ENCODE measurements around the gene KRT222. TPM values are rescaled to one million over a fixed set of nuclear protein-coding genes. Genes with fewer than 3 reads are reported as not detected.
A peak's percentile ranks its signal among the peaks of the same experiment; 100 is the strongest.

The KRT222 gene
- total RNA-seq, 2 donors from 2014 or later, result 0.05 to 0.91 TPM

DNA sequence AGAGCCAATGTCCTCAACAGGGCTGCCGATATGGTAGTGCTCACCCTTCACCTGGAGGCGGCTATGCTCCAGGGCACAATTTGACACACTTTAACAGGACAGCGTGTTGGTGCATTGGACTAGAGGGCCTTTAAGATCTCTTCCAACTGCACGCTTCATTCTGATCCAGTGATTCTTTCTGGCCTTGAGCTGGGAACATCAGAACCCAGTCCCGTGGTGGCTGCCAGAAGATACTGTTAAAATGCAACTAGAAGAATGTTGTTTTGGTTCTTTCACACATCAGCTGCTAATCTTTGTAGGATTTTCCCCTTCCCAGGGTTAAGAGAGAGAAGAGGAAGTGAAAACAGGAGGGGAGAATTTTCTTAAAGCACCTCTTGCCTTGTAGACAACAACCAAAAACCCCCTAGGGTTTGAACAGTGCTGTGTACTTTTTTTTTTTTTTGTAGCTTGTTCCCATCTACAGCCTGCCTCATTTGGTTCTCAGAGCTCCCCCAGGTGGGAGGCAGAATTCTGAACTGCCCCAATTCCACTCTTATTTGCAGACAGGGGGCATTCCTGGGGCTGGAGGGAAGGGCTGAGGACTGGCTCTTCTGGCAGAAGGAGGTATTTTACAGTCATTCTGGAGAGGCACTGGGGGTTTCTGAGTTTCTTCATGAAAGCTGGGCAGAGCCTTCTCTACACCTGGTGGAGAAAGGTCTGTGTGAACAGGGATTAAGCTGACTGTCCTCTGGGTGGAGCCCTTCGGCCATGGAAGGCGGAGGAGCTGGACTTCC is 49.7 kb downstream of the KRT222 start:
- H3K36me3 ChIP-seq, result no peaks in the 10 kb centered on the region
- H3K9me3 ChIP-seq, result no peaks in the 10 kb centered on the region
- peak; percentile 34 for DNase-seq (ENCODE audit: low spot score)
- H3K4me1 ChIP-seq (replicated peaks), result peaks cover 8% of the 10 kb centered on the region
- intact Hi-C loops (cut with DNase I), result loop anchor here (10.0 kb wide), 2 partner anchors 180 to 1050 kb away; partner anchors contain the start of gene KRT28
- WGBS, result 62% methylated on average over 7 of the region's 7 CpGs
- H3K27ac ChIP-seq, result no peak overlapping the region
- TF ChIP-seq POLR2A (IDR thresholded peaks at IDR 0.05), result no peak
- TF ChIP-seq, protein P1, sequence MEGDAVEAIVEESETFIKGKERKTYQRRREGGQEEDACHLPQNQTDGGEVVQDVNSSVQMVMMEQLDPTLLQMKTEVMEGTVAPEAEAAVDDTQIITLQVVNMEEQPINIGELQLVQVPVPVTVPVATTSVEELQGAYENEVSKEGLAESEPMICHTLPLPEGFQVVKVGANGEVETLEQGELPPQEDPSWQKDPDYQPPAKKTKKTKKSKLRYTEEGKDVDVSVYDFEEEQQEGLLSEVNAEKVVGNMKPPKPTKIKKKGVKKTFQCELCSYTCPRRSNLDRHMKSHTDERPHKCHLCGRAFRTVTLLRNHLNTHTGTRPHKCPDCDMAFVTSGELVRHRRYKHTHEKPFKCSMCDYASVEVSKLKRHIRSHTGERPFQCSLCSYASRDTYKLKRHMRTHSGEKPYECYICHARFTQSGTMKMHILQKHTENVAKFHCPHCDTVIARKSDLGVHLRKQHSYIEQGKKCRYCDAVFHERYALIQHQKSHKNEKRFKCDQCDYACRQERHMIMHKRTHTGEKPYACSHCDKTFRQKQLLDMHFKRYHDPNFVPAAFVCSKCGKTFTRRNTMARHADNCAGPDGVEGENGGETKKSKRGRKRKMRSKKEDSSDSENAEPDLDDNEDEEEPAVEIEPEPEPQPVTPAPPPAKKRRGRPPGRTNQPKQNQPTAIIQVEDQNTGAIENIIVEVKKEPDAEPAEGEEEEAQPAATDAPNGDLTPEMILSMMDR (IDR thresholded peaks at IDR 0.05), result peak in 3 of 4 experiments; percentile 42 to 68 (median 47)
- no peaks in the 10 kb centered on the region for H3K27me3 ChIP-seq (replicated peaks; ENCODE audit: insufficient read depth)
- H3K4me3 ChIP-seq, result no peak overlapping the region

DNA sequence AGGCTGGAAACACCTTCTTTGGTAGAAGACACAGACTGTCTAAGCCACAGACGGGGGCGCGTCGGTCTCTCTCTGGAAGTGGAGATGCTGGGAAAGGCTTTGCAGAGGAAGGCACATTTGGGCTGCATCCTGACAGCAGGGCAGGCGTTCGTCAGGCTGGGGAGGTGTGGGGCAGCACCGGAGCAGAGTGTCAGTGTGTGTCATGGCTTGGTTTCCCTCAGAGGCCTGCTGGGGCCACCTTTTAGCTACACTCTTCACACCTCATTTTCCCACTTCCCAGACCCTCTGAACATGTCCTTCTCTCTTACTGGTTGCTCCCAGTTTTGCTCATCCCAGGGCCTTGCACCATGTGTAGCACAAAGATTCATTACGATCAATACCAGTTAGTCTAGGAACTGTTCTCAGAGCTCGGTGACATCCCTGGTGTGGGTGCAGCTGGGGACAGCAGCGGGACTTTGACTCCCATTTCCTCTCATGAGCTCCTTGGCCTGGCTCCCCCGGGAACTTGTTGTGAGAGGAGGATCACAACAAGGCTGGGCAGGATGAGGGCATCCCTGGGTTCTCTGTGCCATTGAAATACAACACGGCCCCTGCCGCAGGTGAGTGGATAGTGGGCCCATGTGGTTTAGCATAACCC is 50.4 kb downstream of the KRT222 start:
- TF ChIP-seq POLR2A (IDR thresholded peaks at IDR 0.05) (no peak), POLR2AphosphoS5 (IDR thresholded peaks at IDR 0.05) (no peak)
- TF ChIP-seq, protein P1 (IDR thresholded peaks at IDR 0.05), result no peak
- Histone ChIP-seq H3K9me3 (no peaks in the 10 kb centered on the region), H3K27ac (no peak overlapping the region), H3K4me1 (replicated peaks) (peaks cover 5% of the 10 kb centered on the region), H3K4me3 (no peak overlapping the region), H3K27me3 (replicated peaks; ENCODE audit: insufficient read depth) (no peaks in the 10 kb centered on the region), H3K36me3 (no peaks in the 10 kb centered on the region)
- WGBS, result 87% methylated on average over 13 of the region's 13 CpGs
- intact Hi-C loops (cut with DNase I), result loop anchor here (10.0 kb wide), 2 partner anchors 180 to 1050 kb away; partner anchors contain the start of gene KRT28
- no peak for DNase-seq (ENCODE audit: low spot score)

DNA sequence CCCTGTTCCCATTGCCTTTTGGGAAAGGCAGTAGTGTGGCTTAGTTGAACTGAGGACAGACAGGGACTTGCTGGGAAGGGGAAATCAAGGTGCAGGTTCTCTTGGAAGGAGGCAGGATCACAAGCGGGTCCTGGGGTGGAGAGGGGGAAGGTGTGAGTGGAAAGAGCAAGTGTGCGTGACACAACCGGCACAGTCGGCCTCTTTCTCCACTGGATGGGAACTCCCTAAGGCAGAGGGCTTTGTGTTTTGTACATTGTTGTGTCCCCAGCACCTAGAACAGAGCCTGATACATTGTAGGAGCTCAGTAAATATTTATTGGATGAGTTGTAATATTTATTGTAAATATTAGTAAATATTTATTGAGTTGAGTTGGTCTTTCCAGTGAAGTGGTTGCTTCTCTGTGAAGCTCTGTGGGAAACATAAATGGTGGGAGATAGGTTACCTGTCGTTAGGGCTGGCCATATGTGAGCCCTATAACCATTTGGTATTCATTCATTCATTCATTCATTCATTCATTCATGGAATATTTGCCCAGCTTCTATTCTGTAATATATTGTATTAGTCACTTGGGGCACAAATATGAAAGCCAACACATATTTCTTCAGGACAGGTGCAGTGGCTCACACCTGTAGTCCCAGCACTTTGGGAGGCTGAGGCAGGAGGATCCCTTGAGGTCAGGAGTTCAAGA is 51.4 kb downstream of the KRT222 start:
- WGBS, result 96% methylated on average over 5 of the region's 5 CpGs
- Histone ChIP-seq H3K36me3 (no peaks in the 10 kb centered on the region), H3K27me3 (replicated peaks; ENCODE audit: insufficient read depth) (no peaks in the 10 kb centered on the region), H3K9me3 (no peaks in the 10 kb centered on the region), H3K27ac (no peak overlapping the region), H3K4me1 (replicated peaks) (peaks cover 3% of the 10 kb centered on the region), H3K4me3 (no peak overlapping the region)
- intact Hi-C loops (cut with DNase I), result loop anchor here (10.0 kb wide), 2 partner anchors 181 to 1051 kb away; partner anchors contain the start of gene KRT28
- TF ChIP-seq, protein P1 (IDR thresholded peaks at IDR 0.05), result no peak
- TF ChIP-seq POLR2AphosphoS5 (IDR thresholded peaks at IDR 0.05) (no peak), POLR2A (IDR thresholded peaks at IDR 0.05) (no peak)
- no peak for DNase-seq (ENCODE audit: low spot score)

DNA sequence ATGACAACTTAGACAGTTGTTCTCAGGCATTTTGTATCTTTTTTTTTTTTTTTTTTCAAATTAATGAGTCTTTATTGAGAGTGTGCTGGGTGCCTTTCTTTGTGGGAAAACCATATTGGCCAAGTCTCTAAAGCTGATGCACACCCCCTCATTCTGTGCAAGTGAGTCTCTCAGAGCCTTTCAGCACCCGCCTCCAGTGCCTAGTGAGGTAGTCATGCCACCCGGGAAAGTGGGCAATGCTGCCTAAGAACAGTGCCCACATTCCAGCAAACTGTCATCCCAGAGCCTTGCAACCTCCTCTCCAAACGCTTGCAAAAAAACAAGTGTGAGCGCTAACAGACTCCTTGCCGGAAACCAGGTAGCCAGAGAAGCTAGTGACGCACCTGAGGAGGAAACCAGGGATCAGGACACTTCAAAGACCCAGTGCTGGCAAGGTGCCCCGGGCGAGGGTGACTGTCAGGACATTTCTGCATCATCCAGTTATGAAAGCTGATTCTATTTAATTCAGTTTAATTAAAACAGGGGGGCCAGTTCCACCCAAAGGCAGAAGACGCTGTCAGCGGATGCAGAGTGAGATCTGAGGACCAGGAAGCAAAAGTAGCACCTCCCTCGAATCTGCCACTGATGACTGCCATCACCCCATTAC is 52.3 kb downstream of the KRT222 start:
- no peak for DNase-seq (ENCODE audit: low spot score)
- 59% methylated on average over 11 of the region's 11 CpGs for WGBS
- no peak overlapping the region for H3K27ac ChIP-seq
- no peaks in the 10 kb centered on the region for H3K36me3 ChIP-seq
- no peaks in the 10 kb centered on the region for H3K9me3 ChIP-seq
- no peak for TF ChIP-seq POLR2AphosphoS5 (IDR thresholded peaks at IDR 0.05)
- TF ChIP-seq, protein P1 (IDR thresholded peaks at IDR 0.05), result no peak
- no peak for TF ChIP-seq POLR2A (IDR thresholded peaks at IDR 0.05)
- intact Hi-C loops (cut with DNase I), result loop anchor here (10.0 kb wide), 2 partner anchors 182 to 1052 kb away; partner anchors contain the start of gene KRT28
- H3K4me1 ChIP-seq (replicated peaks), result peaks cover 3% of the 10 kb centered on the region
- H3K27me3 ChIP-seq (replicated peaks; ENCODE audit: insufficient read depth), result no peaks in the 10 kb centered on the region
- no peak overlapping the region for H3K4me3 ChIP-seq

All from prostate gland (tissue), 2 donors.